GM18858 (cell line): ENCODE data around the gene MYL5.
"Not testable (repeated sequence)": the region's sequence is repeated elsewhere in the genome, so short reads cannot be mapped to it uniquely, and the experiment has no call there.

Experiments
- ATAC-seq: cut with Tn5 transposase; IDR thresholded peaks from one replicate; pipeline ENCODE4 v1.9.1; 2021; ENCODE audit not compliant: unreplicated experiment

The MYL5 gene

GRCh38 chr4:669806-670559 is 4.4 kb upstream of the MYL5 start:
- not testable (repeated sequence) for ATAC-seq

GRCh38 chr4:671769-672168 is 2.6 kb upstream of the MYL5 start:
- ATAC-seq = no peak

- ATAC-seq = no peak
Measured at GRCh38 chr4:673349-674091, 822 bp upstream of the MYL5 start.

GRCh38 chr4:675036-675882 is 917 bp downstream of the MYL5 start:
- ATAC-seq = no peak

- ATAC-seq = peak; percentile 27
Measured at GRCh38 chr4:675980-676870, 1.9 kb downstream of the MYL5 start.

- no peak for ATAC-seq
Measured at GRCh38 chr4:676871-677235, 2.5 kb downstream of the MYL5 start.

GRCh38 chr4:677431-678293 is 3.3 kb downstream of the MYL5 start:
- ATAC-seq = no peak

GRCh38 chr4:678331-679103 is 4.2 kb downstream of the MYL5 start:
- ATAC-seq = no peak

- no peak for ATAC-seq
Measured at GRCh38 chr4:679104-679481, 4.8 kb downstream of the MYL5 start.

- no peak for ATAC-seq
Measured at GRCh38 chr4:679629-680028, 5.3 kb downstream of the MYL5 start.

- no peak for ATAC-seq
Measured at GRCh38 chr4:680091-680490, 5.7 kb downstream of the MYL5 start.

- no peak for ATAC-seq
Measured at GRCh38 chr4:680551-680927, 6.2 kb downstream of the MYL5 start.

GRCh38 chr4:680928-681645 is 6.7 kb downstream of the MYL5 start:
- ATAC-seq = no peak

- ATAC-seq = no peak
Measured at GRCh38 chr4:681736-682451, 7.6 kb downstream of the MYL5 start.

- no peak for ATAC-seq
Measured at GRCh38 chr4:682490-683172, 8.3 kb downstream of the MYL5 start.

- ATAC-seq = no peak
Measured at GRCh38 chr4:683247-683897, 9.0 kb downstream of the MYL5 start.
